ENCODE results near the gene CPVL. TPM values are rescaled to one million over a fixed set of nuclear protein-coding genes. Genes with fewer than 3 reads are reported as not detected.

CPVL gene
- polyA plus RNA-seq (2013, experiment 1 of 2), result 1.1 TPM
- 1.2 TPM for polyA plus RNA-seq (2013, experiment 2 of 2)

GRCh38 chr7:29146057-29146706 is at the start of gene CPVL:
Gene CPVL, minus strand, starts transcription at chr7:29146537. Its CDS starts 25,476 bp downstream, at chr7:29121061.
- Histone ChIP-seq H3K4me3 (ENCODE audit: insufficient read depth in 1 of 2, low read depth in 1 of 2, low read length in 2 of 2) (peak within 1 kb of the TSS; percentile 16 to 74), H3K23ac (ENCODE audit: low read length in 2 of 2) (peak within 1 kb of the TSS in 1 of 2 experiments; percentile 23), H4K91ac (ENCODE audit: low read length) (peak within 1 kb of the TSS; percentile 53), H3K27ac (ENCODE audit: low read length, poor library complexity, severe bottlenecking) (no peak within 1 kb of the TSS), H3K36me3 (ENCODE audit: control insufficient read depth in 1 of 2, insufficient read depth in 2 of 2, low read depth in 1 of 2, low read length in 2 of 2) (no peaks in the 10 kb centered on the region), H2AFZ (ENCODE audit: low read depth, low read length) (peak within 1 kb of the TSS; percentile 81), H3K9me3 (ENCODE audit: control insufficient read depth, low read length) (no peaks in the 10 kb centered on the region), H2BK5ac (ENCODE audit: low read depth, low read length, poor library complexity, severe bottlenecking) (no peak within 1 kb of the TSS), H2AK5ac (ENCODE audit: low read length, severe bottlenecking) (no peak within 1 kb of the TSS), H3K27me3 (ENCODE audit: control insufficient read depth in 1 of 2, insufficient read depth in 1 of 2, low read length in 2 of 2) (peaks cover 45 to 66% of the 10 kb centered on the region in 2 experiments), H3K79me1 (replicated peaks; ENCODE audit: low read length, poor library complexity, severe bottlenecking) (no peaks in the 10 kb centered on the region), H3K4ac (ENCODE audit: low read depth in 1 of 2, low read length in 2 of 2) (no peak within 1 kb of the TSS), H3K18ac (ENCODE audit: low read depth in 1 of 2, low read length in 2 of 2) (peak within 1 kb of the TSS in 1 of 2 experiments; percentile 43), H2BK15ac (ENCODE audit: low read depth, poor library complexity, severe bottlenecking) (no peak within 1 kb of the TSS), H4K8ac (ENCODE audit: low read length) (peak within 1 kb of the TSS; percentile 7), H2BK12ac (ENCODE audit: low read length in 2 of 2) (no peak within 1 kb of the TSS), H3K4me2 (ENCODE audit: low read length, poor library complexity, severe bottlenecking) (peak within 1 kb of the TSS; percentile 27), H3K9ac (ENCODE audit: low read length) (peak within 1 kb of the TSS; percentile 53), H2BK120ac (ENCODE audit: low read depth, low read length) (no peak within 1 kb of the TSS), H3K14ac (ENCODE audit: low read length in 2 of 2) (peak within 1 kb of the TSS in 1 of 2 experiments; percentile 87), H3K4me1 (ENCODE audit: control insufficient read depth, insufficient read depth, low read depth, low read length) (peaks cover 6% of the 10 kb centered on the region)
- peak; percentile 4 for DNase-seq
- WGBS, result under 1% methylated on average over 42 of the region's 42 CpGs

- H4K8ac ChIP-seq (ENCODE audit: low read length), result no peak within 1 kb of the TSS
- no peaks in the 10 kb centered on the region for H3K36me3 ChIP-seq (ENCODE audit: control insufficient read depth in 1 of 2, insufficient read depth in 2 of 2, low read depth in 1 of 2, low read length in 2 of 2)
- H2AK5ac ChIP-seq (ENCODE audit: low read length, severe bottlenecking), result no peak within 1 kb of the TSS
- no peak within 1 kb of the TSS for H3K27ac ChIP-seq (ENCODE audit: low read length, poor library complexity, severe bottlenecking)
- H3K4me2 ChIP-seq (ENCODE audit: low read length, poor library complexity, severe bottlenecking), result peak within 1 kb of the TSS; percentile 95
- H3K4ac ChIP-seq (ENCODE audit: low read depth in 1 of 2, low read length in 2 of 2), result no peak within 1 kb of the TSS
- H3K23ac ChIP-seq (ENCODE audit: low read length in 2 of 2), result peak within 1 kb of the TSS in 1 of 2 experiments; percentile 83
- H2BK12ac ChIP-seq (ENCODE audit: low read length in 2 of 2), result peak within 1 kb of the TSS in 1 of 2 experiments; percentile 33
- no peaks in the 10 kb centered on the region for H3K79me1 ChIP-seq (replicated peaks; ENCODE audit: low read length, poor library complexity, severe bottlenecking)
- H2AFZ ChIP-seq (ENCODE audit: low read depth, low read length), result peak within 1 kb of the TSS; percentile 36
- H3K4me1 ChIP-seq (ENCODE audit: control insufficient read depth, insufficient read depth, low read depth, low read length), result peaks cover 18% of the 10 kb centered on the region
- H3K18ac ChIP-seq (ENCODE audit: low read depth in 1 of 2, low read length in 2 of 2), result peak within 1 kb of the TSS in 1 of 2 experiments; percentile 50
- DNase-seq, result peak; percentile 56
- H3K9ac ChIP-seq (ENCODE audit: low read length), result peak within 1 kb of the TSS; percentile 37
- H3K14ac ChIP-seq (ENCODE audit: low read length in 2 of 2), result no peak within 1 kb of the TSS
- H2BK15ac ChIP-seq (ENCODE audit: low read depth, poor library complexity, severe bottlenecking), result peak within 1 kb of the TSS; percentile 57
- H3K27me3 ChIP-seq (ENCODE audit: control insufficient read depth in 1 of 2, insufficient read depth in 1 of 2, low read length in 2 of 2), result peaks cover 65 to 78% of the 10 kb centered on the region in 2 experiments
- H3K4me3 ChIP-seq (ENCODE audit: insufficient read depth in 1 of 2, low read depth in 1 of 2, low read length in 2 of 2), result peak within 1 kb of the TSS; percentile 52 to 82
- no peaks in the 10 kb centered on the region for H3K9me3 ChIP-seq (ENCODE audit: control insufficient read depth, low read length)
- H4K91ac ChIP-seq (ENCODE audit: low read length), result peak within 1 kb of the TSS; percentile 50
- H2BK5ac ChIP-seq (ENCODE audit: low read depth, low read length, poor library complexity, severe bottlenecking), result no peak within 1 kb of the TSS
- WGBS, result under 1% methylated on average over 78 of the region's 89 CpGs
- no peak within 1 kb of the TSS for H2BK120ac ChIP-seq (ENCODE audit: low read depth, low read length)
These were observed 48.5 kb upstream of the CPVL start, which contains the start of gene CHN2 for GRCh38 chr7:29194594-29195427. Gene CHN2, plus strand, starts transcription at chr7:29194775.

- peak; percentile 9 for DNase-seq
These were observed 47.9 kb upstream of the CPVL start for GRCh38 chr7:29194206-29194593.

More at GRCh38 chr7:29194206-29194593, 47.9 kb upstream of the CPVL start:
- Histone ChIP-seq H3K4me2 (ENCODE audit: low read length, poor library complexity, severe bottlenecking) (peak overlapping the region; percentile 95), H2BK5ac (ENCODE audit: low read depth, low read length, poor library complexity, severe bottlenecking) (no peak overlapping the region), H3K9me3 (ENCODE audit: control insufficient read depth, low read length) (no peaks in the 10 kb centered on the region), H3K23ac (ENCODE audit: low read length in 2 of 2) (no peak overlapping the region), H3K18ac (ENCODE audit: low read depth in 1 of 2, low read length in 2 of 2) (no peak overlapping the region), H2BK12ac (ENCODE audit: low read length in 2 of 2) (no peak overlapping the region), H2BK15ac (ENCODE audit: low read depth, poor library complexity, severe bottlenecking) (no peak overlapping the region), H3K4me3 (ENCODE audit: insufficient read depth in 1 of 2, low read depth in 1 of 2, low read length in 2 of 2) (peak overlapping the region; percentile 52 to 82), H4K91ac (ENCODE audit: low read length) (peak overlapping the region; percentile 50), H2AFZ (ENCODE audit: low read depth, low read length) (peak overlapping the region; percentile 36), H3K27ac (ENCODE audit: low read length, poor library complexity, severe bottlenecking) (no peak overlapping the region), H3K14ac (ENCODE audit: low read length in 2 of 2) (no peak overlapping the region), H3K4ac (ENCODE audit: low read depth in 1 of 2, low read length in 2 of 2) (no peak overlapping the region), H4K8ac (ENCODE audit: low read length) (no peak overlapping the region), H2BK120ac (ENCODE audit: low read depth, low read length) (no peak overlapping the region), H3K27me3 (ENCODE audit: control insufficient read depth in 1 of 2, insufficient read depth in 1 of 2, low read length in 2 of 2) (peaks cover 71 to 84% of the 10 kb centered on the region in 2 experiments), H3K9ac (ENCODE audit: low read length) (no peak overlapping the region), H2AK5ac (ENCODE audit: low read length, severe bottlenecking) (no peak overlapping the region), H3K4me1 (ENCODE audit: control insufficient read depth, insufficient read depth, low read depth, low read length) (peaks cover 21% of the 10 kb centered on the region), H3K79me1 (replicated peaks; ENCODE audit: low read length, poor library complexity, severe bottlenecking) (no peaks in the 10 kb centered on the region), H3K36me3 (ENCODE audit: control insufficient read depth in 1 of 2, insufficient read depth in 2 of 2, low read depth in 1 of 2, low read length in 2 of 2) (no peaks in the 10 kb centered on the region)
- under 1% methylated on average over 20 of the region's 40 CpGs for WGBS
